Frontal cortex (tissue), 1 donor: ENCODE measurements around the gene LSM7. TPM values are rescaled to one million over a fixed set of nuclear protein-coding genes. Genes with fewer than 3 reads are reported as not detected.

ENCODE experiments used
- total RNA-seq: library from RNA; depleted of rRNA; stranded (reverse); fragments of >200 nt; gene quantifications from one replicate; pipeline ENCODE4 v1.2.3, GENCODE V29; 2014

The LSM7 gene
- total RNA-seq, 1 donor from 2014 or later = 97.4 TPM

Other genes with a start within 250 kb of the LSM7 start
- 9.4 TPM for gene MOB3A, start 232.3 kb downstream of the LSM7 start, total RNA-seq
- 2.9 TPM for gene IZUMO4, start 231.7 kb downstream of the LSM7 start, total RNA-seq
- 58.3 TPM for gene AP3D1, start 177.0 kb downstream of the LSM7 start, total RNA-seq
- 4.1 TPM for gene DOT1L, start 164.7 kb downstream of the LSM7 start, total RNA-seq
- gene PLEKHJ1, start 92.3 kb downstream of the LSM7 start, total RNA-seq = 40.8 TPM
- gene SF3A2, start 91.8 kb downstream of the LSM7 start, total RNA-seq = 23.2 TPM
- gene AMH, start 79.3 kb downstream of the LSM7 start, total RNA-seq = 0.82 TPM
- gene JSRP1, start 72.2 kb downstream of the LSM7 start, total RNA-seq = 2.0 TPM
- under 0.01 TPM for gene PEAK3, start 46.4 kb downstream of the LSM7 start, total RNA-seq
- 0.82 TPM for gene LINGO3, start 20.4 kb downstream of the LSM7 start, total RNA-seq
- 16.3 TPM for gene SPPL2B, start 98 bp upstream of the LSM7 start, total RNA-seq
- 0.41 TPM for gene TMPRSS9, start 31.7 kb upstream of the LSM7 start, total RNA-seq
- 18.3 TPM for gene TIMM13, start 99.0 kb upstream of the LSM7 start, total RNA-seq
- gene LMNB2, start 128.4 kb upstream of the LSM7 start, total RNA-seq = 46.9 TPM
- 1.2 TPM for gene GADD45B, start 147.5 kb upstream of the LSM7 start, total RNA-seq